ENCODE measurements around the gene FIGNL2.
"Not testable (repeated sequence)": the region's sequence is repeated elsewhere in the genome, so short reads cannot be mapped to it uniquely, and the experiment has no call there.

The FIGNL2 gene

DNA sequence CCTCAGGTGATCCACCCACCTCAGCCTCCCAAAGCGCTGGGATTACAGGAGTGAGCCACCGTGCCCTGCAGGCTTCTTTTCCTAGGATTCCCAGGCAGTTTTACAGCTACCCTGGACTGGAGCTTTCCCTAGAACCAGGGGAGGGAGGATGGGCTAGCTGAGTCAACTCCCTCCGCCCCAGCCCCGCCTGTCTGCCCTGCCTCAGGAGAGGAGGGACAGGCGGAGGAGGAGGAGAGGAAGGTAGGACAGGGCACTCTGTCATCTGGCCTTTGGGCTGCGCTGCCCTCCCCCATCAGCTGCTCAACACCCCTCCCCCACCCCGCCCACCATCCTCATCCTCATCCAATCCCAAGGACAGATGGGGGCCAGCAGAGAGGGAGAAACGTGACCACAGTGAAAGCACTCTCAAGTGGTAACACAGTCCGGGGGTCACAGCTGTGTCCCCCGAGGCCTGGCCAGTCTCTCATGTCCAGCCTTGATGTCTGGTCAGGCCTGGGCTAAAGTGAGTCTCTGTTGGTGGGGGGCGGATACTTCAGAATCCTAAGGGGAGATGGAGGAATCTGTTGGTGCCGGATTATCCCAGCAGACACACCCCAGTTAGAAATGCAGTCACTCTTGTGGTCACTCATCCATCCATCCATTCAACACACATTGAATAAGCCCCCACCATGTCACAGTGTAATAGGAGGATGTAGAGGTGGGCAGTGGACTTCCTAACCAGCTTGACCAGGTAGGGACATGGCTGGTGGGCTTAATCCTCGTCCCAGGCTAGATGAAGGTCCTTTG is 12.3 kb downstream of the FIGNL2 start:
- DNase-seq (ENCODE audit: low read depth in 2 of 2) = no peak

DNA sequence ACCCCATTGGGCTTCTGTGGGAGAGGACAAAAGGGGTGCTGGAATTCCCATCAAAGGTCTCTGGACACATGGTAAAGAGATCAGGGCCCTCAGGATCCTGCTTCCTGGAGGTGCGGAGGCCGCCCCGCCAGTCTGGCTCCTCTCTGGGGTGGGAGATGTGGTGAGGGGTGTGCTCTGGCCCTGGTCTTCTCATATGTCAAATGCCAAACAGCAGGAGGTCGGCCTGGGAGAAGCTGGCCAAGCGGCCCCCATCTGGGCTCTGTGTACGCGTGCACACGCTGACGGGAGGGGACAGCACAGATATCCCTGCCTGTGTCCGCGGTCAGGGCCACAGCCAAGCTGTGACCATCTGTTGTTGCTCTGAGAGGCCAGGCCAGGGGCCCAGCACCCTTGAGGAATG is 14.1 kb downstream of the FIGNL2 start:
- no peak for DNase-seq (ENCODE audit: low read depth in 2 of 2)

DNA sequence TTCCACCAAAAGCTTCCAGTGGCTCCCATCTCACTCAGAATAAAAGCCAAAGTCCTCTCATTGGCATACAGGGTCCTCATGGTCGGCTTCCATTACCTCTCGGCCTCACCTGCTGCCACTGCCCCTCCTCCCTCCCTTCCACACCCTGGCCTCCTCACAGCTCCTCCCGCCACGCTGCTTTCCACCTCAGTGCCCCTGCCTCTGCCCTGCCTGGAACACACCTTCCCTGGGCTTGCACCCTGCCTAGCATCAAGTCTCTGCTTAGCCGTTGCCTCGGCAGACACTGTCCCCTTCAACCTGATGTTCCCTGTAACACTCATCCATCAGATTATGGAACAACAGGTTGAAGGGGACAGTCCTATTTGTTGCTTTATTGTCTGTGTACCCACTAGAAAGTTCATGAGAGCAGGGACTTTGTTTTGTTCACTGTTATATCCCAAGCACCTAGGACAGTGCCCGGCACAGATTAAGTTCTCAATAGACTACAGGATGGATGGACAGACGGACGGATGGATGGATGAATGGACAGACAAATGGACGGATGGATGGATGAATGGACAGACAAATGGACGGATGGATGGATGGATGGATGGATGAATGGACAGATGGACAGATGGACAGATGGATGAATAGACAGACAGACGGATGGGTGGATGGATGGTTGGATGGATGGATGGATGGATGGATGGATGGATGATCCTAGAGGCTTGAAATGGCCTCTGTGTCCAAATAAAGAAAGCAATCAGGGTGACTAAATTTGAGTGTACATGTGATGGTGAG is 14.9 kb downstream of the FIGNL2 start:
- no peak for DNase-seq (ENCODE audit: low read depth in 2 of 2)

DNA sequence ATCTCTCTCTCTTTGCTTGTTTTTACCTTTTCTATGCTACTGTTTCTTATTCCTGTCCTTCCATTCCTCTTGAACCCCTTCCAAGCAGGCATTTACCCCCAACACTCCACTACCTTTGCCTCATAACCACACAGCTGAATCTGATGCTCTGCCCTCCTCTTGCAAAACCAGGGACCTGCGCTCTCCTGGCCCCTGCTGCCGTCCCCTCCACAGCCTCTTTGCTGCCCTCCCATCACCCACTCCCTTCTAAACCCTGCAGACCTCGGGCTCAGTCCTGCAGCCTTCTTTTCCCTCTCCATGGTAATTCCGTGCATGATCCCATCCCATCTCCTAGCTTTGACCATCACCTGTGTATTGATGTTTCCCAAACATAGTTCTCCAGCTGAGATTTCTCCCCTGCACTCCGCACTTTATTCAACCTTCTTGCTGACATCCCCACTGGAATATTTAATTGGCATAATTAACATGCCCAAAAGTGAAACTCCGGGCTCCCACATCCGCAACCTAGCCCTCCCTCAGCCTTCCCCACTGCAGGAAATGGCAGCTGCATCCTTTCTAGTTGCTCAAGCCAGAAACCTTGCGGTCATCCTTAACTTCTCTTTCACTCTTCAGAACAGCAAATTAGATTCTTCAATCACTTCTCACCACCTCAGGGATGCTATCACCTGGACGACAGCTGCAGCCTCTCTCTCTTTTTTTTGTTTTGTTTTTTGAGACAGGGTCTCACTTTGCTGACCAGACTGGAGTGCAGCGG is 16.0 kb downstream of the FIGNL2 start:
- no peak for DNase-seq (ENCODE audit: low read depth in 2 of 2)

DNA sequence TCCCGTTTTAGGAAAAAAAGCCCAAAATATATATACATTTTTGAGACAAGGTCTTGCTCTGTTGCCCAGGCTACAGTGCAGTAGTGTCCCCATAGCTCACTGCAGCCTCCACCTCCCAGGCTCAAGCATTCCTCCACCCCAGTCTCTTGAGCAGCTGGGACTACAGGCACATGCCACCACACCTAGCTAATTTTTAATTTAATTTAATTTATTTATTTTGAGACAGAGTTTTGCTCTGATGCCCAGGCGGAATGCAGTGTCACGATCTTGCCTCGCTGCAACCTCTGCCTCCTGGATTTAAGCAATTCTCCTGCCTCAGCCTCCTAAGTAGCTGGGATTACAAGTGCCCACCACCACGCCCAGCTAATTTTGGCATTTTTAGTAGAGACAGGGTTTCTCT is 16.7 kb downstream of the FIGNL2 start:
- not testable (repeated sequence) for DNase-seq (ENCODE audit: low read depth in 2 of 2)

DNA sequence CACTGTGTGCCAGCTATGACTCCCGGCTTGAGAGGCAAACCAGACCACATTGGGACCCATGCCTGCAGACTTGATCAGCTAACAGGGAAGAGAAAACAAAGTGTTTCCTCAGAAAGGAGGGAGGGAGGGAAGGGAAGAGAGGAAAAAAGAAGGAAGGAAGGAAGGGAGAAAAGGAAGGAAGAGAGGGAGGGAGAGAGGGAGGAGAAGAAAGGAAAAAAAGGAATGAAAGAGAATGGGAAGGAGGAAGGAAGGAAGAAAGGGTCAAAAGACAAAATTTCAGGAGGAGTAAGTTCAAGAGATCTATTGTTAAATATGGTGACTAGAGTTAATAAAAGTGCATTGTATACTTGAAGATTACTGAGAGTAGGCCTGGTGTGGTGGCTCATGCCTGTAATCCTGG is 18.9 kb downstream of the FIGNL2 start:
- no peak for DNase-seq (ENCODE audit: low read depth in 2 of 2)

DNA sequence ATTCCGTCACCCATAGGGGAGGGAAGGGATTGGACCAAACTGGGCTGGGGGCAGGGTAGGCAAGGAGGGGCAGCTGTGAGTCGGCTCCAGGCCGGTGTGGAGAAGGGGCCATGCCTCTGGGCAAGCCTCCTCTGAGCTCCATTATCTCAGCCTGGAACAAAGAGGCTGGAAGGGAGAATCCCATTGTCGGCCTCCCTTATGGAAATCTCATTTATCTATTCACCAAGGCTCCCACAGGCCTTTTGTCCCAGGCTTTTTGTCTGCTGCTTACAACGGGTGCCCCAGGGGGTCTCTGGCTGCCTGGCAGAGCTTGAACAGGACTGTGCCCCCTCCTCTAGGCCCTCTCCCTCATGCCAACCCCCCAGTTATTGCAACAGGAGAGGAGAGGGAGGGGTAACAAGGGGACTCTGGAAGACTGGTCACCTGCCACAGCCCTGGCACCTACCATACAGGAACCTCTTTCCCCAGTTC is 19.5 kb downstream of the FIGNL2 start:
- DNase-seq (ENCODE audit: low read depth in 2 of 2) = no peak

DNA sequence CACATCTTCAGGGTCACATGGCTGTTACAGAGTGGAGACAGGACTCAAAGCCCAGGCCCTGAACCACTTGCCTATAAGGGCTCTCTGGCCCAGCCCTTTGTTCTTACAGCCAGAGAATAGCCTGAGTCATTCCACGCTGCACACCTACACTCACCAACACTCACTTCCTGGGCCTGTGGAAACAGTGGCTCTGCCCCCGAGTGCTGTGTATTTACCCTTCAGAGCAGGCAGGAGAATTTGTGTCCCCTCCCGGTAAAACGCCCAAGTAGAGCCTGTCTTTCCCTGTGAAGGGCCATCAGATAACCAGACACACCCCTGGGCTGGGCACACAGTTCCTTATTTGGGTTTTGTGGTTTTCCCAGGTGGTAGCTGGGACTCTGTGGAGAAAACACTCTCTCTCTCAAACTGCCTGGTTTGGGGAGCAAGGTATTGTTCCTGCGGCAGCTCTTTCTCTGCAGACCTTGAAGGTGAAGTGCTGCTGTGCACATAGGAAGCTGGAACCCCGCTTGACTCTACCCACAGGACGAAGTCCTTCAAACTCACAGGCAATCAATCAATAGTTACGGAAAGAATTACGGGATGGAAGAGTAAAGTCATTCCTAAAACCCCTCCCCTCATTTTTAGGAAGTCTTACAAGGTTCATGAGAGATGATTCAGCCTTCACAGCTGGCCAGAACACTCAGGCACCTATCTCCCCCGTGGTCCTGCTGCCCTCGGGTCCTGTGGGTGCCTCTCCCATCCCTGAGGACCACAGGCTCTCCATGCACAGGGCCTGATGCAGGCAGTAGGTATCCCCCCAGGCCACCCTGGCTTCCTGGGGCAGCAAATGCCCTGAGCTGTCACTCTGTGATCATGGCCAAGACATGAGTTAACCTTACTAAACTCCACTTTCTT is 20.3 kb downstream of the FIGNL2 start:
- peak; percentile 51 to 67 for DNase-seq (ENCODE audit: low read depth in 2 of 2)

DNA sequence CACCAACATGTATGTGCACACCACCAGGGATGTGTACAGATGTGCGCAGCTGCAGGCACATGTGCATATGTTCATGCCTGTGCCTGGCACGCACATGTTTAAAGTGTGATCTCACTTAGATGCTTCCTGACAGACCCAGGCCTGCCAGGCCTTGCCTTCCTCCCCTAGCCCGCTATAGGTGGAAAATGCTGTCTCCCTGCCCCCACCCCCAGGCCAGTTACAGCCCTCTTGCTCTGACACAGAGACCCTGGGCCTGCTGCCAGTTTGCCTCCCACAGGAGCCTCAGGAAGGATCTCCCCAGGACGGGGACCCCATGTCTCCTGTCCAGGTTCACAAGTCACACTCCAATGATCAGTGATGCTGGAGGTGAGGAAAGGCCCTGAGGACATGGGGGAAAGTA is 21.6 kb downstream of the FIGNL2 start:
- no peak for DNase-seq (ENCODE audit: low read depth in 2 of 2)

DNA sequence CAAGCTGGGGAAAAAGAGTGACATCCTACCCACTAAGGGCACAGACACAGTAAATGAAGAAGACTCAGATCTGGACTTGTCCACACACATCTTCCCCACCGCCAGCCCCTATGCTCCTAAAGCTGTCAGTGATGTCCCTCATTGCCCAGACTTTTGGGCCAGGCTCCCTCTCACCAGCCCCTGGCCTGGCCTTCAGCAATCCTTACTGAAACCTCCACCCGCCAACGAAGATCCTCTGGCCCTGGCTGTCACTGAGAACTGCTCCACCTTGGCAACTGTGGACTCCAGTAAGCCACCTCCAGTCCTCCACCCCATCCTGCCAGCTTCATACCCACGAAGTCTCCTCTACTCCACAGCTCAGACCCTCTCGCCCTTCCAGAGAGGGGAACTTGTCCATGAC is 23.3 kb downstream of the FIGNL2 start:
- no peak for DNase-seq (ENCODE audit: low read depth in 2 of 2)

DNA sequence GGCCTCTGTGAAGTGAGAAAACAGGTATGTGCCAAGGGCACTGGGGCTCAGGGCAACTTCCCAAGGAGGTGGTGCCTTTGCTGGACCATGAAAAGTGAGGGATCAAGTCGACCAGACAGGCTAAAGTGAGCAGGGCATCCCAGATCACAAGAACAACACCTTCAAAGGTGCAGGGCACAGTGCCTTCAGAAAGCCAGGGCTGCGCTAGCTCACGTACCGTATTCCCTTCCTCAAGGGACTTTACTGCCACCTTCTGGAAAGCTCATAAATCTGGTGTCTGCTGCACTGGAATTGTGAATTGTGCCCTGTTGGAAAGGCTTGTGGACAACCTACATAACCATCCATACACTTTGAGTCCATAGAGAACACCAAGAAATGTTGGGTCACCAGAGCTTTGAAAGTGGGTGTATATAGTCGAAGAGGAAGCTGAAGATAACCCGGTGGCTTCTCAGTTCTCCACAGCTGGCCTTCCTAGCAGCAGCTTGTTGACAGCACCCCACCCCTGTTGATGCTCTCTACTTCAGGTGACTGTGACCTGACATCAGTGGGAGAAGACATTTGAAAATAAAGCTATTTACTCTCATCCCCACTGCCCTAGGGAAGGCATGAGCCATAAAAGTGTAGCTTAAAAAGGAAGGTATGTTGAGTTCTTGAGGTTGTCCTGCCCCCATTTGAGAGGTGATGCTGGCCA is 24.5 kb downstream of the FIGNL2 start:
- no peak for DNase-seq (ENCODE audit: low read depth in 2 of 2)

DNA sequence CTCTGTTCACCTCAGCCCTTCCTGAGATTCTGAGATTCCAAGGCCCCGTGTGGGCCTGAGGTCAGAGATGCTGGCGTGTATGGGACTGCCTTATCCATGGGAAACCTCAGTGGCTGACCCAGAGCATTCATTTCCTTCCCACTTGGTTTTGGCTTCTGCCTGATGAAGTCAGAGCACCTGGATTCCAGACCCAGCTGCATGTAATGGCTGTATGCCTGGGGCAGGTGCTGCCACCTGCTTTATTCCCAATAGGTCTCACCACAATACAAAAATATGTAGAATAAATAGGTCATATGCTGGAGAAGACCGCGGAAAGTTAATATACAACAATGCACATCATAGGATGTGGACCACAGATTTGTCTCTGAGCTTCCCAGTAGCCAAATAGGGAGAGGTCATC is 25.6 kb downstream of the FIGNL2 start:
- DNase-seq (ENCODE audit: low read depth in 2 of 2) = no peak

DNA sequence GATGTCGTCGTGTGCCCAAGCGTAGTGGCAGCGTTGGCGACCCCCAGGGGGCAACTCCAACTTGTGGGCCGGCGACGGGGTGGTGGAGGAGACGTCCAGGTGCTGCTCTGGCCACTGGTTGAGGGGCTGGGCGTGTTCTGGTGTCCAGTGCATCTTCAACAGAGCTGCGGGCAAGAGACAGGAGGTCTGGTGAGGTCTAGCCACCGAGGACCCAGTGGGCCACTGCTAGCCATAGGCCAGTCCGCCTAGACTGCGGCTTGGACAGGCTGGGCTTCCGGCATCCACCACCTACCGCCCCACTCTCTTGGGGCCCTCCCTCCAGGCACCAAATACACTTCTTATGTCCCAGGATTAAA is 26.3 kb downstream of the FIGNL2 start:
- DNase-seq (ENCODE audit: low read depth in 2 of 2) = no peak

DNA sequence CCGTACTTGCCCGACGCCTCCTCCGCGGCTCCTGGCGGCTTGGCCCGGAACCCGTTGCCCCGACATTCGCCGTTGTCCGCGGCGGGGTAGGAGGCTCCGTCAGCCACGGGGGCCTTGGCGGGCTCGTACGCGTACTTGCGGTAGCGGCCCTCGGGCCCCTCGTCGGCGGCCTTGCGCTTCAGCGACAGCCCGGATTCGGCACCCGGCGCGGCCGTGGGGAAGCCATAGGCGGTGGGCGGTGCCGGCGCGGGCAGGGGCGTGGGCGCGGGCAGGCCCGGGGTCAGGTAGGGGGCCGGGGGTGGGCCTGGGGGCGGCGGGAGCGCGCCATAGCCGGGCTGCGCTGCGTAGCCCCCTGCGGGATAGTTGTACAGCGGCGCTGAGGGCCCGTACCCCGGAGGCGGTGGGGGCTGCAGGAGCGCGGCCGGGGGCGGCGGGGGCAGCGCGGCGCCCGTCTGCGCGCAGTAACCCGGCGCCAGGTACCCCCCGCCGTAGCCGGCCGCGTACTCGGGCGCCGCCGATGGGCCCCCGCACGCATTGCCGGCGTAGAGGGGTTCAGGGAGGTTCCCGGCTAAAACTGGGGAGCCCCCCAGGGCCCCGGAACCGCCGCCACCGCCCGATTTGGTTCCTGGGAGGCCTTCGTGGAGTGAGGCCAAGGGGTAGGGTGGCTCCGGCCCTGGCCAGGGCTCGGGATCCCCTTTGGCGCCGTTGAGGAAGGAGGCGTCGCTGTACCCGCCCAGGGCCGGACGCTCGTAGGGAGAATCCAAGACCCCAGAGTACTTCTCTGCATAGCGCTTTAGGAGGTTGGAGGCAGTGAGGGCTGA is 26.9 kb downstream of the FIGNL2 start:
- DNase-seq (ENCODE audit: low read depth in 2 of 2) = peak in 1 of 2 donors; percentile 2

DNA sequence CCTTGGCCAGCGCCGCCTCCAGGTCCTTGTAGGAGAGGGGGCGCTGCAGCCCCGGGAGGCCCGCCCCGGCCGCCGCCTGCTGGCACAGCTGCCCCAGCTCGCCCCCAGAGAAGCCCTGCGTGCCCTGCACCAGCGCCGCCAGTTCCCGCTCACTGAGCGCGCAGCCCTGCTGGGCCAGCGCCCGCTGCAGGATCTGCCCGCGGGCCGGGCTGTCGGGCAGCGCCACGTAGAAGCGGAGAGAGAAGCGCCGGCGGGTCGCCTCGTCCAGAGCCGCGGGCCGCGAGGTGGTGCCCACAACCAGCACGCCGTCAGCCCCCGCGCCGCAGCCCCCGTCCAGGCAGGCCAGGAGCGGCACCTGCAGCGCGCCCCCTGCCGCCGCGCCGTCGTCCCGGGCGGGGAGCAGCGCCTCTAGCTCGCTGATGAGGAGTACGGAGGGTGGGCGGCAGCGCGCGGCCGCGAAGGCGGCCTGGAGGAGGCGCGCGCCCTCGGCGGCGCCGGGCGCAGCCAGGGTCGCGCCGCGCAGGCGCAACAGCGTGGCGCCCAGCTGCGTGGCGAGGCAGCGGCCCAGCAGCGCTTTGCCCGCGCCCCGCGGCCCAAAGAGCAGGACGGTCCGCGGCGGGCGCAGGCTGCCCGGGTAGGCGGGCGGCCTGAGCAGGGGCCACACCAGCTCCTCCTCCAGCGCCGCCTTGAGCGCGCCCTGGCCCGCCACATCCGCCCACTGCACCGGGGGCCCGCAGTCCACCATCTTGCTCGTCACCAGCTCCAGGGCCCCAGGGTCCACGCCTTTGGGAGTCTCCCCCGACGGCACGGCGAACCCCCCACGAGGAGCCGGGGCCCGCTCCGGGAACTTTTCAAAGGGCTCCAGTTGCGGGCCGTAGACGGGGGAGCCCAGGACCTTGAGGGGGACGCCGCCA is 27.7 kb downstream of the FIGNL2 start:
- peak; percentile 75 to 83 for DNase-seq (ENCODE audit: low read depth in 2 of 2)

DNA sequence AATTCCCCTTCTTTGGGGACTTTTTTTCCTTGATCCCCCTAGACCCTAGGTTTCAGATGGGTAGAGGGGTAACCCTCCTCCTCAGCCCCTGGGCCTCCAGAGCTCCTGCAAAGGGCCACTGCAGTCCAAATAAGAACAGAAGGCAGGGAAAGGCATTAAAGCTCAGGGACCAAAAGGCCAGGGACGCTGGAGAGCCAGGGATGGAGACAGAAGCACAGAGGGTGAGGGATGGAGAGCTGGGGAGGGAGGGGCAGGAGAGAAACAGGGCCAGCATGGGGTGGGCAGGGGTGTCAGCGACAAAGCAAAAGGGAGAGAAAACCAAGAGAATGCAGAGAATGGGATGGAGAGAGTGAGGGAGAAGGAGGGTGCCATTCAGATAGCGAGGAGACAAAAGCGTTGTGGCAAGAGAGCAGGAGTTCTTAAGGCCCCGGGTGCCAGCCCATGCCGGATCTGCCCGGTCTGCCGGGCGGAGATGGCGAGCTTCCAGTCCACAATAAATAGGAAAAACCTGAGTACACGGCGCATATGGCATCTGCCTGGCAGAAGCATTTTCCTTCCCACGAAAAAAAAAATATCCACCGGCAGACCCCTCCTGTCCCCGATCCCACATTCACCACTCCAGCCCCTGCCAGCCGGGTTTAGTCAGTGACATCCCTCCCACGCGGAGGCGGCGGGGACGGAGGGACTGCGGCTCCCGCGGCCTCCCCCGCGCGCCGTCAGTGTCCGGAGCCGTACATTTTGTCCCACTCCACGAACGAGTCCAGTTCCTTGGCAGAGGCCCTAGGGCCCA is 28.6 kb downstream of the FIGNL2 start:
- no peak for DNase-seq (ENCODE audit: low read depth in 2 of 2)

DNA sequence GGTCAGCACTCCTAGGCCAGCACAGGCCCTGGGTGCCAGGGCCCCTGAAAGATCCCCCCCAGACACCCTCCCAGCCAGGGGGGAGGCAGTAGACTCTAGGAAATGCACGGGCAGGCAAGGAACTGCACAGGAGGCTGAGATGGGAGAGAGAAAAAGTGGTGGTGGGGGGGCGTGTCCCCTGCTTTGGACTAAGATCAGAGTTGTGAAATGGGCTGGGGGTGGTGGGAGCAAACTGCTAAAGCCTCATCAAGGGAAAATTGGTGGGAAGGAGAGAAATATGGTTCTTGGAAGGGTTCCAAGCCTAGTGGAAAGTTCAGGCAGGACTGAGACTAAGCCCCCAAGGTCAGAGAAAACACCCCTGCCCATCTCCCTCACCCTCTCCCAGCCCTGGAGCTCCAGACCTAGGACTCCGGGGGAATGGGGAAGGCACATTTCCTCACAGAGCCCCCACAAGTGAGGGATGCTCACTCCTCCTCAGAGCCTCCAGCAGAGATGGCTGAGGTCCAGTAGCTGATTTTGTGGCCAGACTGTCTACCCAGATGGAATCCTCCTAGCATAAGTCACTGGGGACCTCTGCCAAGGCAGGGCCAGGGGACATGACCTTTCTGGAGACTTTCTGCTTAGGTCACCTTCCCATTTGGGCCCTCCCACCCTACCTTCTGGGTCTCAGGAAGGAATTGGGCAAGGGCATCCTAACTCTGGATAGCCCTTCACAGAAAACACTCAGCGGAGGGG is 29.8 kb downstream of the FIGNL2 start:
- DNase-seq (ENCODE audit: low read depth in 2 of 2) = no peak

All from stimulated activated CD8-positive, alpha-beta memory T cell treated with anti-CD3 and anti-CD28 coated beads, Interleukin-15, amount 100 ng/mL, for 48 hours (primary cell).